Dermis blood vessel endothelial cell (primary cell): ENCODE results near the gene NENF. TPM values are rescaled to one million over a fixed set of nuclear protein-coding genes. Genes with fewer than 3 reads are reported as not detected.

ENCODE experiments used
- DNase-seq: peaks from one replicate; pipeline ENCODE4 v3.0.0; 2010
- total RNA-seq: library from RNA; depleted of rRNA; stranded (reverse); fragments of >200 nt; gene quantifications from 2 replicates; pipeline ENCODE4 v1.2.3, GENCODE V29; 2014

NENF gene
- total RNA-seq, 1 donor from 2014 or later = 15.7 TPM

- DNase-seq = no peak
Observed at GRCh38 chr1:212482637-212483441, 50.1 kb downstream of the NENF start.

GRCh38 chr1:212484701-212485570 lies 52.2 kb downstream of the NENF start:
- DNase-seq = peak; percentile 28

- DNase-seq = no peak
Observed at GRCh38 chr1:212485571-212485912, 52.8 kb downstream of the NENF start.

- peak; percentile 60 for DNase-seq
Observed at GRCh38 chr1:212485913-212486618, 53.3 kb downstream of the NENF start.

- DNase-seq = no peak
Observed at GRCh38 chr1:212486619-212486975, 53.9 kb downstream of the NENF start.

GRCh38 chr1:212487286-212487685 lies 54.6 kb downstream of the NENF start:
- no peak for DNase-seq

- no peak for DNase-seq
Observed at GRCh38 chr1:212487774-212488435, 55.2 kb downstream of the NENF start.

GRCh38 chr1:212488436-212489283 lies 55.9 kb downstream of the NENF start:
- DNase-seq = peak; percentile 37

GRCh38 chr1:212489284-212489859 lies 56.7 kb downstream of the NENF start:
- DNase-seq = no peak

- no peak for DNase-seq
Observed at GRCh38 chr1:212490276-212490675, 57.6 kb downstream of the NENF start.

GRCh38 chr1:212491454-212491853 lies 58.7 kb downstream of the NENF start:
- DNase-seq = no peak

Other genes starting within 250 kb of the NENF start
- 77.1 and 87.5 TPM in 2 replicates for gene PPP2R5A, start 147.5 kb upstream of the NENF start, total RNA-seq
- 8.5 and 10.6 TPM in 2 replicates for gene PACC1, start 18.0 kb upstream of the NENF start, total RNA-seq
- 1.4 and 6.0 TPM in 2 replicates for gene ATF3, start 175.8 kb downstream of the NENF start, total RNA-seq